ENCODE data around the gene NR2C1.

The NR2C1 gene

DNA sequence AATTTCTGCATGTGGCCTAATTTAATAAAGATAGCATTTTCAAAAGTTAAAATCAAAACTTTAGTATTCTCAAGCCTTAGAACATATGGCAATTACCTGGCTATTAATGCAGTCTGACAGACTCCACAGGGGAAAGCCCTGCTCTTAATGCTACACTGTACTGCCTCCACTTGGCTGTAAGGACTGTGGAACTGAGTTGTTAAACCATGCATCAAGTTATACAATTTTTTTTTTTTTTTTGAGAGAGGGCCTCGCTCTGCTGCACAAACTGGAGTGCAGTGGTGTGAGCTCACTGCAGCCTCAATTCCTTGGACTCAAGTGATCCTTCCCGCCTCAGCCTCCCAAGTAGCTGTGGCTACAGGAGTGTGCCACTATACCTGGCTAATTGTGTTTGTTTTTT, 50.9 kb downstream of the NR2C1 start:
- TF ChIP-seq CTCF (IDR thresholded peaks at IDR 0.05; ENCODE audit: low read depth, low read length, poor library complexity, severe bottlenecking) = no peak
- no peak for TF ChIP-seq EZH2phosphoT487 (IDR thresholded peaks at IDR 0.05; ENCODE audit: borderline replicate concordance, low read length)
- Histone ChIP-seq H3K27me3 (ENCODE audit: control insufficient read depth, low read length) (no peaks in the 10 kb centered on the region), H3K79me2 (ENCODE audit: control insufficient read depth, low read length) (no peaks in the 10 kb centered on the region), H3K9me2 (replicated peaks; ENCODE audit: control insufficient read depth, low read length) (no peaks in the 10 kb centered on the region), H3F3A (ENCODE audit: control insufficient read depth, insufficient read depth) (peaks cover 4% of the 10 kb centered on the region; the same call in 1 of the 2 replicates), H3K36me3 (ENCODE audit: control insufficient read depth, low read length) (peaks cover 16% of the 10 kb centered on the region), H4K20me1 (ENCODE audit: control insufficient read depth, insufficient read depth, low read depth, low read length) (no peaks in the 10 kb centered on the region), H3K4me3 (ENCODE audit: low read length) (no peak overlapping the region), H3K9me3 (ENCODE audit: control insufficient read depth, insufficient read depth, low read length) (no peaks in the 10 kb centered on the region), H3K4me1 (ENCODE audit: control insufficient read depth, low read length) (no peaks in the 10 kb centered on the region), H3K4me2 (ENCODE audit: low read length) (no peak overlapping the region), H3K27ac (ENCODE audit: low read depth, low read length) (no peak overlapping the region)

DNA sequence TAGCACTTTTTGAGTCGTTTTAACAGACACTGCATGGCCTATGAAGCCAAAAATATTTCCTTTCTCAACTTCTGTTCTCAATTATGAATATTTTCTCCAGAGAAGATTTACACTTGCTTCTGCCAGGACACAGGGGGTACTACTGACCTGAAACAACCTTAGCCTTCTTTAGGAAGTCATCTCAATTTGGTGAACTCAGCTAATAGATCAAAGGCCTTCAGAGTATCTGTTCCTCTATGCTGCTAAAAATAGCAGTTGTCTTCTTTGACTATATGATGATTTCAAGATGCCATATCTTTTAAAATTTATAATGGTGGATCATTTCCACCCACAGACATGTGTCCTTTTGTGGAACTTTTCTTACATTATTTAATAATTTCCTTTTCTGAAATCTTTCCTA, 55.9 kb downstream of the NR2C1 start:
- no peaks in the 10 kb centered on the region for H3K9me3 ChIP-seq (ENCODE audit: control insufficient read depth, insufficient read depth, low read length)
- TF ChIP-seq CTCF (IDR thresholded peaks at IDR 0.05; ENCODE audit: low read depth, low read length, poor library complexity, severe bottlenecking) (no peak), EZH2phosphoT487 (IDR thresholded peaks at IDR 0.05; ENCODE audit: borderline replicate concordance, low read length) (no peak)
- H3K27ac ChIP-seq (ENCODE audit: low read depth, low read length) = no peak overlapping the region
- no peaks in the 10 kb centered on the region for H3K4me1 ChIP-seq (ENCODE audit: control insufficient read depth, low read length)
- H3K4me2 ChIP-seq (ENCODE audit: low read length) = no peak overlapping the region
- no peak overlapping the region for H3K4me3 ChIP-seq (ENCODE audit: low read length)
- peaks cover 6% of the 10 kb centered on the region; the same call in 1 of the 2 replicates for H3K36me3 ChIP-seq (ENCODE audit: control insufficient read depth, low read length)
- H3K79me2 ChIP-seq (ENCODE audit: control insufficient read depth, low read length) = no peaks in the 10 kb centered on the region
- no peaks in the 10 kb centered on the region for H3K9me2 ChIP-seq (replicated peaks; ENCODE audit: control insufficient read depth, low read length)
- H3F3A ChIP-seq (ENCODE audit: control insufficient read depth, insufficient read depth) = no peaks in the 10 kb centered on the region
- H3K27me3 ChIP-seq (ENCODE audit: control insufficient read depth, low read length) = no peaks in the 10 kb centered on the region
- H4K20me1 ChIP-seq (ENCODE audit: control insufficient read depth, insufficient read depth, low read depth, low read length) = no peaks in the 10 kb centered on the region

- Histone ChIP-seq H3K79me2 (ENCODE audit: control insufficient read depth, low read length) (no peaks in the 10 kb centered on the region), H3K4me3 (ENCODE audit: low read length) (no peak overlapping the region), H4K20me1 (ENCODE audit: control insufficient read depth, insufficient read depth, low read depth, low read length) (no peaks in the 10 kb centered on the region), H3K27ac (ENCODE audit: low read depth, low read length) (no peak overlapping the region), H3F3A (ENCODE audit: control insufficient read depth, insufficient read depth) (no peaks in the 10 kb centered on the region), H3K27me3 (ENCODE audit: control insufficient read depth, low read length) (no peaks in the 10 kb centered on the region), H3K4me2 (ENCODE audit: low read length) (no peak overlapping the region), H3K36me3 (ENCODE audit: control insufficient read depth, low read length) (no peaks in the 10 kb centered on the region; the same call in 1 of the 2 replicates), H3K4me1 (ENCODE audit: control insufficient read depth, low read length) (peaks cover 4% of the 10 kb centered on the region), H3K9me3 (ENCODE audit: control insufficient read depth, insufficient read depth, low read length) (no peaks in the 10 kb centered on the region), H3K9me2 (replicated peaks; ENCODE audit: control insufficient read depth, low read length) (no peaks in the 10 kb centered on the region)
- TF ChIP-seq EZH2phosphoT487 (IDR thresholded peaks at IDR 0.05; ENCODE audit: borderline replicate concordance, low read length) (no peak), CTCF (IDR thresholded peaks at IDR 0.05; ENCODE audit: low read depth, low read length, poor library complexity, severe bottlenecking) (no peak)
Observed at GRCh38 chr12:95016120-95016519, 57.3 kb downstream of the NR2C1 start.
